ENCODE measurements around the gene MLH3.
A peak's percentile ranks its signal among the peaks of the same experiment; 100 is the strongest.

The MLH3 gene

GRCh38 chr14:74981833-74982232, 69.4 kb downstream of the MLH3 start:
- Histone ChIP-seq H3K4me3 (ENCODE audit: low read depth in 1 of 2, low read length in 2 of 2) (no peak overlapping the region), H3K9ac (ENCODE audit: low read depth, low read length) (no peak overlapping the region), H3K4me2 (ENCODE audit: insufficient read depth, low read length) (no peak overlapping the region), H2AFZ (ENCODE audit: low read depth, low read length) (no peak overlapping the region), H3K36me3 (ENCODE audit: insufficient read depth, low read length) (no peaks in the 10 kb centered on the region), H3K79me2 (ENCODE audit: insufficient read depth, low read length) (no peaks in the 10 kb centered on the region), H4K20me1 (ENCODE audit: insufficient read depth, low read length) (no peaks in the 10 kb centered on the region), H3K9me3 (ENCODE audit: insufficient read depth, low read length, severe bottlenecking) (no peaks in the 10 kb centered on the region), H3K27me3 (ENCODE audit: insufficient read depth, low read length, poor library complexity) (no peaks in the 10 kb centered on the region), H3K4me1 (ENCODE audit: insufficient read depth, low read length) (no peaks in the 10 kb centered on the region), H3K27ac (ENCODE audit: low read length) (no peak overlapping the region)
- DNase-seq = no peak
- no peak for ATAC-seq (ENCODE audit: insufficient read depth, low read depth)
- TF ChIP-seq EZH2 (IDR thresholded peaks at IDR 0.05; ENCODE audit: borderline replicate concordance, low read depth, low read length, severe bottlenecking) (no peak), CTCF (IDR thresholded peaks at IDR 0.05; ENCODE audit: borderline replicate concordance, extremely low read depth, low read length, poor library complexity, severe bottlenecking) (no peak)

GRCh38 chr14:74981462-74981782, 69.8 kb downstream of the MLH3 start:
- no peak for DNase-seq
- 0 out of 3 replicates have a peak, but pooled peaks have one; percentile 5 for ATAC-seq (ENCODE audit: insufficient read depth, low read depth)
- Histone ChIP-seq H3K4me2 (ENCODE audit: insufficient read depth, low read length) (no peak overlapping the region), H3K79me2 (ENCODE audit: insufficient read depth, low read length) (no peaks in the 10 kb centered on the region), H3K27ac (ENCODE audit: low read length) (no peak overlapping the region), H3K4me1 (ENCODE audit: insufficient read depth, low read length) (no peaks in the 10 kb centered on the region), H4K20me1 (ENCODE audit: insufficient read depth, low read length) (no peaks in the 10 kb centered on the region), H2AFZ (ENCODE audit: low read depth, low read length) (no peak overlapping the region), H3K4me3 (ENCODE audit: low read depth in 1 of 2, low read length in 2 of 2) (no peak overlapping the region), H3K9ac (ENCODE audit: low read depth, low read length) (no peak overlapping the region), H3K36me3 (ENCODE audit: insufficient read depth, low read length) (no peaks in the 10 kb centered on the region), H3K27me3 (ENCODE audit: insufficient read depth, low read length, poor library complexity) (no peaks in the 10 kb centered on the region), H3K9me3 (ENCODE audit: insufficient read depth, low read length, severe bottlenecking) (no peaks in the 10 kb centered on the region)
- TF ChIP-seq CTCF (IDR thresholded peaks at IDR 0.05; ENCODE audit: borderline replicate concordance, extremely low read depth, low read length, poor library complexity, severe bottlenecking) (no peak), EZH2 (IDR thresholded peaks at IDR 0.05; ENCODE audit: borderline replicate concordance, low read depth, low read length, severe bottlenecking) (no peak)

- Histone ChIP-seq H3K27me3 (ENCODE audit: insufficient read depth, low read length, poor library complexity) (no peaks in the 10 kb centered on the region), H3K36me3 (ENCODE audit: insufficient read depth, low read length) (no peaks in the 10 kb centered on the region), H3K4me3 (ENCODE audit: low read depth in 1 of 2, low read length in 2 of 2) (no peak overlapping the region), H3K9me3 (ENCODE audit: insufficient read depth, low read length, severe bottlenecking) (no peaks in the 10 kb centered on the region), H2AFZ (ENCODE audit: low read depth, low read length) (no peak overlapping the region), H3K4me1 (ENCODE audit: insufficient read depth, low read length) (no peaks in the 10 kb centered on the region), H4K20me1 (ENCODE audit: insufficient read depth, low read length) (no peaks in the 10 kb centered on the region), H3K79me2 (ENCODE audit: insufficient read depth, low read length) (no peaks in the 10 kb centered on the region), H3K27ac (ENCODE audit: low read length) (no peak overlapping the region), H3K4me2 (ENCODE audit: insufficient read depth, low read length) (no peak overlapping the region), H3K9ac (ENCODE audit: low read depth, low read length) (no peak overlapping the region)
- TF ChIP-seq EZH2 (IDR thresholded peaks at IDR 0.05; ENCODE audit: borderline replicate concordance, low read depth, low read length, severe bottlenecking) (no peak), CTCF (IDR thresholded peaks at IDR 0.05; ENCODE audit: borderline replicate concordance, extremely low read depth, low read length, poor library complexity, severe bottlenecking) (no peak)
- ATAC-seq (ENCODE audit: insufficient read depth, low read depth) = no peak
- DNase-seq = no peak
These were observed 70.4 kb downstream of the MLH3 start for GRCh38 chr14:74980731-74981461.
